Upper lobe of right lung (tissue), 1 donor: Measurements from ENCODE around the gene TRIM44. TPM values are rescaled to one million over a fixed set of nuclear protein-coding genes. Genes with fewer than 3 reads are reported as not detected.
A peak's percentile ranks its signal among the peaks of the same experiment; 100 is the strongest.

Source experiments
- ATAC-seq: fragments of 200-7000 bp; cut with Tn5 transposase; one replicate; pipeline ENCODE4 v1.9.1; 2020; ENCODE audit warnings: mild to moderate bottlenecking, moderate library complexity
- DNase-seq: peaks from one replicate; pipeline ENCODE4 v3.0.0-alpha.2; 2020
- H3K27ac ChIP-seq: fragments of 200-600 bp; one replicate; pipeline ENCODE4 v1.8.0; 2022
- H3K27me3 ChIP-seq: fragments of 200-600 bp; one replicate; pipeline ENCODE4 v1.8.0; 2022; ENCODE audit warnings: mild to moderate bottlenecking
- H3K36me3 ChIP-seq: fragments of 200-600 bp; one replicate; pipeline ENCODE4 v1.8.0; 2022
- H3K4me1 ChIP-seq: fragments of 200-600 bp; one replicate; pipeline ENCODE4 v1.8.0; 2022
- H3K4me3 ChIP-seq: fragments of 200-600 bp; one replicate; pipeline ENCODE4 v1.8.0; 2022; ENCODE audit warnings: mild to moderate bottlenecking
- H3K9me3 ChIP-seq: fragments of 200-600 bp; one replicate; pipeline ENCODE4 v1.8.0; 2022
- CTCF ChIP-seq: fragments of 200-600 bp; IDR thresholded peaks from one replicate; pipeline ENCODE4 v1.8.0; 2022; ENCODE audit warnings: antibody characterized with exemption
- intact Hi-C: fragments of 100-400 bp; cut with DNase I; formaldehyde crosslinking; loops from one replicate; pipeline ENCODE4 v1.11.0; 2022
- total RNA-seq: library from RNA; stranded (reverse); fragmentation: NEBNext Ultra II Directional; extraction: Animal tissue kit (Norgen Biotek cat#: 25700); gene quantifications from one replicate; pipeline ENCODE4 v1.2.1, GENCODE V29; 2021
- donor health status: DM: no; HTN: yes; CAD: no; lungs with severe emphysema.

TRIM44 gene
- total RNA-seq, 1 donor from 2014 or later, result 67.2 TPM

DNA sequence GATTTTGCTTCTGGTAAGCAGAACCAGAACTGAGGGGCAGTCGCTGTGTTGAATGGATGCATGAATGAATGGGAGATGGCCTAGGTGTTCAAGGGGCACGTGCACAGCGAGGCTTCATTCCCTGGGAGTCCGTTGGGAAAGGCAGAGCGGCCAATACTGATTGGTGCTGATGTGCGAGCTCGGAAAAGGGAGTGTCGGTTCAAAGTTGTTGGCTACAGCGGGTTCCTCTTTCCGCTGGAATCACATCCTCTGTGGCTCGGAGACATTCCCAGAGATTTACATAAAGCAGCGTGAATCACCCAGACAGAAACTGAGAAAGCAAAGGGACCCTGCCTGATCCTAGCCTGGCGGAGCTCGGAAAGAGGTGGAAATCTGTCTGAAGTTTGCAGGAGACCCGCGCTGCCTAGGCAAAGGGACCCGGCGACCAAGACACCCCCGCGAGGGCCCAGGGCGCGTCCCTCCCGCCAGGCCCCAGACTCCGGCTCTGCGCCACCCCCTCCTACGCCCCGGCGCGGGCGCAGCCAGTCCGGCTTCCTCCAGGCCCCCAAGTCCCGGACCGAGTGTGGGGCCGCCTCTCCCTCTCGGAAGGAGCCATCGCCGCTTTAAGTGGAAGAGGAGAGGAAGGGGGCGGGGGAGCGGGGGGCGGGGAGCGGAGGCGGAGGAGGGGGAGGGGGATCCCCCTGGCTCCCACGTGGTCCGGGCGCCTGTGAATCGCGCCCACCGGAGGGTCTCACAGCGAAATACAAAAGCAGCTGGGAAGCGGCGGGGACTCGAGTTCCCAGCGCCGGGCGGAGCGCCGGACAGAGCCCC lies 44.7 kb upstream of the TRIM44 start, which contains the start of gene FJX1:
Gene FJX1 (plus strand): TSS at position 774 of the 810 bp plus-strand sequence. CDS start 177 bp downstream, outside the sequence.
- TF ChIP-seq CTCF, result no peak
- no peaks in the 10 kb centered on the region for H3K36me3 ChIP-seq
- ATAC-seq, result peak; percentile 67

DNA sequence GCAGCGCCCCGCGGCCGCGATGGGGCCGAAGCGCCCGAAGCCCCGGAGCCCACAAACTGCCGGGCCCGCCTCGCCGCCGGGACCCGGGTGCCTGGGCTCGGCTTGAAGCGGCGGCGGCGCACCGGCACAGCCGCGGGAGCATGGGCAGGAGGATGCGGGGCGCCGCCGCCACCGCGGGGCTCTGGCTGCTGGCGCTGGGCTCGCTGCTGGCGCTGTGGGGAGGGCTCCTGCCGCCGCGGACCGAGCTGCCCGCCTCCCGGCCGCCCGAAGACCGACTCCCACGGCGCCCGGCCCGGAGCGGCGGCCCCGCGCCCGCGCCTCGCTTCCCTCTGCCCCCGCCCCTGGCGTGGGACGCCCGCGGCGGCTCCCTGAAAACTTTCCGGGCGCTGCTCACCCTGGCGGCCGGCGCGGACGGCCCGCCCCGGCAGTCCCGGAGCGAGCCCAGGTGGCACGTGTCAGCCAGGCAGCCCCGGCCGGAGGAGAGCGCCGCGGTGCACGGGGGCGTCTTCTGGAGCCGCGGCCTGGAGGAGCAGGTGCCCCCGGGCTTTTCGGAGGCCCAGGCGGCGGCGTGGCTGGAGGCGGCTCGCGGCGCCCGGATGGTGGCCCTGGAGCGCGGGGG lies 44.0 kb upstream of the TRIM44 start:
- Histone ChIP-seq H3K27me3 (peaks cover 39% of the 10 kb centered on the region), H3K4me3 (peak overlapping the region; percentile 59), H3K9me3 (no peaks in the 10 kb centered on the region), H3K27ac (peak overlapping the region; percentile 58), H3K36me3 (no peaks in the 10 kb centered on the region), H3K4me1 (peaks cover 19% of the 10 kb centered on the region)
- no peak for TF ChIP-seq CTCF
- DNase-seq, result peak; percentile 71
- intact Hi-C loops, result loop anchor here (5.0 to 10.0 kb wide), 2 partner anchors 186 to 649 kb away; no protein-coding TSS in a partner anchor
- peak; percentile 52 for ATAC-seq

More for the DNA sequence above, 44.7 kb upstream of the TRIM44 start, which contains the start of gene FJX1:
- peaks cover 19% of the 10 kb centered on the region for H3K4me1 ChIP-seq
- peaks cover 32% of the 10 kb centered on the region for H3K27me3 ChIP-seq
- intact Hi-C loops, result loop anchor here (5.0 to 10.0 kb wide), 2 partner anchors 187 to 649 kb away; no protein-coding TSS in a partner anchor
- peak within 1 kb of the TSS; percentile 59 for H3K4me3 ChIP-seq
- peak within 1 kb of the TSS; percentile 58 for H3K27ac ChIP-seq
- peak; percentile 73 for DNase-seq
- no peaks in the 10 kb centered on the region for H3K9me3 ChIP-seq

- Histone ChIP-seq H3K27ac (no peak overlapping the region), H3K27me3 (peaks cover 40% of the 10 kb centered on the region)
- peak; percentile 66 for DNase-seq
These were observed 43.3 kb upstream of the TRIM44 start for GRCh38 chr11:35619116-35619854.

GRCh38 chr11:35619855-35620640 lies 42.5 kb upstream of the TRIM44 start:
- no peak overlapping the region for H3K27ac ChIP-seq
- intact Hi-C loops, result loop anchor here (5.0 to 10.0 kb wide), 2 partner anchors 185 to 647 kb away; no protein-coding TSS in a partner anchor
- no peak for DNase-seq
- TF ChIP-seq CTCF, result no peak
- H3K4me1 ChIP-seq, result peaks cover 19% of the 10 kb centered on the region
- peaks cover 35% of the 10 kb centered on the region for H3K27me3 ChIP-seq
- no peaks in the 10 kb centered on the region for H3K36me3 ChIP-seq
- peak overlapping the region; percentile 59 for H3K4me3 ChIP-seq
- ATAC-seq, result no peak
- no peaks in the 10 kb centered on the region for H3K9me3 ChIP-seq

More at GRCh38 chr11:35619116-35619854, 43.3 kb upstream of the TRIM44 start:
- intact Hi-C loops, result loop anchor here (5.0 to 10.0 kb wide), 2 partner anchors 186 to 648 kb away; no protein-coding TSS in a partner anchor
- peaks cover 19% of the 10 kb centered on the region for H3K4me1 ChIP-seq
- TF ChIP-seq CTCF, result no peak
- H3K9me3 ChIP-seq, result no peaks in the 10 kb centered on the region
- peak; percentile 25 for ATAC-seq
- no peaks in the 10 kb centered on the region for H3K36me3 ChIP-seq
- peak overlapping the region; percentile 59 for H3K4me3 ChIP-seq
